HG03139 (cell line): ENCODE measurements around the gene NCAPG2.
A peak's percentile ranks its signal among the peaks of the same experiment; 100 is the strongest.

Source experiments
- ATAC-seq: cut with Tn5 transposase; IDR thresholded peaks from one replicate; pipeline ENCODE4 v1.9.1; 2021; ENCODE audit not compliant: unreplicated experiment

The NCAPG2 gene

GRCh38 chr7:158603773-158604755, 100.5 kb downstream of the NCAPG2 start:
- no peak for ATAC-seq

- ATAC-seq, result peak; percentile 39
Observed at GRCh38 chr7:158602905-158603772, 101.5 kb downstream of the NCAPG2 start.

- ATAC-seq, result no peak
Observed at GRCh38 chr7:158602041-158602440, 102.6 kb downstream of the NCAPG2 start.

- ATAC-seq, result no peak
Observed at GRCh38 chr7:158601090-158601489, 103.5 kb downstream of the NCAPG2 start.

DNA sequence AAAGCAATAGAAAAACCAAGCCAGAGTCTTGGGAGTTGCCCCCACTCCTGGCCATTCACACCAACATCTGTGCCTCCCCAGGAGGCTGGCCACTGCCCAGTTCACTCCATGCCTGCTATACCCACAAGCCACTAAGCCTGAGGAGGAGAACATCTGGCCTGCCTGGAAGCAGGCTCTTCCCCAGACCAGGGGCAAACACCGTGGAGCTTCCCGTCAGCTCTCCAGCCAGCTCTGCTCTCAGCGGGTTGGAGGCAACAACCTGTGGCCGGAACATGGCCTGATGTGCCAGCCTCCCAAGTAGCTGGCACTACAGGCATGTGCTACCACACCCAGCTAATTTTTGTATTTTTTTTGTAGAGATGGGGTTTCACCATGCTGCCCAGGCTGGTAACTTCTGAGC, 107.9 kb downstream of the NCAPG2 start:
- ATAC-seq, result no peak

GRCh38 chr7:158596309-158596708, 108.3 kb downstream of the NCAPG2 start:
- ATAC-seq, result no peak

- no peak for ATAC-seq
Observed at GRCh38 chr7:158595068-158595467, 109.5 kb downstream of the NCAPG2 start.

GRCh38 chr7:158592541-158592940, 112.1 kb downstream of the NCAPG2 start:
- ATAC-seq, result no peak

GRCh38 chr7:158591944-158592343, 112.7 kb downstream of the NCAPG2 start:
- no peak for ATAC-seq

DNA sequence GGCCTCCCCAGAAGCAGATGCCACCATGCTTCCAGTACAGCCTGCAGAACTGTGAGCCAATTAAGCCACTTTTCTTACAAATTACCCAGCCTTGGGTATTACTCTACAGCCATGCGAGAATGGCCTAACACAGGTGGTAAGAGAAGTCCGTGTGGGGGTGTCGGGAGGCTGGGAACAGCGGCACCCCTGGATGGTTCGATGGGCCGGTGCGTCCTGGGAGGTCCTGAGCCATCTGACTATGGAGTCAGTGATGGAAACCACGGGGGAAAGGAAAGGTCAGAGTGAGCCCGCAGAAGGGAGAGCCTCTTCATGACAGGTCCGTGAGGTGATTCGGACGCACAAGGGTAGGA, 114.4 kb downstream of the NCAPG2 start:
- no peak for ATAC-seq

DNA sequence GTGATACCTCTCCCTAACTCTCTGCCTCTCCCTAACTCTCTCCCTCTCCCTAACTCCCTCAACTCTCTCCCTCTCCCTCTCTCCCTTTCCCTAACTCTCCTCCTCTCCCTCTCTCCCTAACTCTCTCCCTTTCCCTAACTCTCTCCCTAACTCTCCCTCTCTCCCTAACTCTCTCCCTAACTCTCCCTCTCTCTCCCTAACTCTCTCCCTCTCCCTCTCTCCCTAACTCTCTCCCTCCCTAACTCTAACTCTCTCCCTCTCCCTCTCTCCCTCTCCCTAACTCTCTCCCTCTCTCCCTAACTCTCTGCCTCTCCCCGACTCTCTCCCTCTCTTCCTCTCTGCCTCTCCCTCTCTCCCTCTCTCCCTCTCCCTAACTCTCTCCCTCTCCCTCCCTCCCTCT, 115.0 kb downstream of the NCAPG2 start:
- no peak for ATAC-seq

- no peak for ATAC-seq
Observed at GRCh38 chr7:158588878-158589442, 115.6 kb downstream of the NCAPG2 start.

DNA sequence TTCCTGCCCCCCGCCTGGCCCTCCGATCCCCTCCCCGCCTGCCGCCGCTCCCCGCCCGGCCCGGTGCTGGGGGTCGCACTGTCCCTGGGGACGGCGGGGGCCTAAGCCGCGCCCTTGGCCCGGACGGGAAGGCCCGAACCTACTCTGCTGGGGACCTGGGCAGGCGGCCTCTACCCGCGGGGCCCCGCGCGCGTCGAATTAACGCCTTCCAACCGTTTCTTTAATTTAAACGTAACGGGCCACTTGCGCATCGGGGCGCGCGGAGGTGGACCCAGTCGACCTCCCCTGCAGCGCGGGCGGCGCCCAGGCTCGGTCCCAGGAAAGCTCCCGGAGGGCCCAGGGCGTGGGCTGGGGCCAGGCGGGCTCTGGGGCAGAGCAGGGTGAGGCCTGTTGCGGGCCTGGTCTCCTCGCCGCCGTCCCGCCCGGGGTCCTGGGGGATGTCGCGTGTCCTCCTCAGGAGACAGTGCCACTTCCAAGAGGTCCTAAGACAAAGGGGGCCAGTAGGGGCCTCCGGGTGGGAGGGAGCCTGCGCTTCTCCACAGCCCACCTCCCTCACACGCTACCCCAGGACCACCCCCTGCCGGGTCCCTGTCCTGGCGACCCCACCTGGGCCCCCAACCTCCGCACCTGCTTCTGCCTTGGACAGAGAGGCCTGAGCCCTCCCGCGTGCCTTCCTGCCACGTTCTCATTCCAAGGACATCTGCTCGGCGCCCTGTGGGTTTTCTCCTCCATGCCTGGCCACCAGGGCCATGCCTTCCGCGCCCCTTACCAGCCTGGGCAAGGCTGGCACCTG, 116.3 kb downstream of the NCAPG2 start:
- no peak for ATAC-seq

- ATAC-seq, result no peak
Observed at GRCh38 chr7:158587162-158588084, 117.2 kb downstream of the NCAPG2 start, which contains the start of gene PTPRN2. PTPRN2 (minus strand) TSS chr7:158587823.

- ATAC-seq, result no peak
Observed at GRCh38 chr7:158586499-158587161, 118.0 kb downstream of the NCAPG2 start.

DNA sequence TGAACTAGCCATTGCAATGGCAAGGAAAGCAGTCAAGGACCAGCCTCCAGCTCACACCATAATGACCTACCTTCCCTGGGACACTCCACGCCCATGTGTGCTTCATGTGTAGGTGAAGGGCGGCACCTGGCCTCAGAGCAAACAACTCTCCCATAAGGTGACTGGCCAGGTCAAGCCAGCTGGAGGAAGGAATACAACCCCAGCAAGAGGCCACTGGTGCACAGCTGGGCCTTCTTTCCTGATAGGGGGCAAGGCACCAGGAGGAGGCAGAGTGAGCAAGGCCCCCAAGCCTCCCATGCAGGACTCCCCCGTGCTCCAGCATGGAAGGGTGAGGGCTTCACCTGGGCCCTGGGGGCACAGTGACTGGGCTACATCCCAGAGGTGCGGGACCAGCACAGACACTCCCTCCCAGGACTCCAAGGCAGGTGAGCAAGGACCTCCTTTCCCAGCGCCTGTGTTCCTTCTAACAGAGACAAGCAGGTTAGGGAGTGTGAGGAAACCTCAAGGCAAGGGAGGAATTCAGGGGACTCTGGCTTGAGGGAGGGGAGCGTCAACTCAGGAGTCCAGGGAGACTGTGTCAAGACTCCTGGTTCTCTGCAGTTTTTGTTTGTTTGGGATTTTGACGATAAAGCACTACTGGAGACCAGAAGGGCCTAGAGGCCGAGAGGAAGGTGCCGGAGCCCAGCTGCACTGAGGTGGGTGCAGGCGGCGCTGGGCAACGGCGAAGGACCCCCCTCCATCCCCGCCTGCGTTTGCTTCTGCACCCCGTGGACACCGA, 118.7 kb downstream of the NCAPG2 start:
- ATAC-seq, result no peak

- ATAC-seq, result no peak
Observed at GRCh38 chr7:158584407-158584806, 120.2 kb downstream of the NCAPG2 start.

DNA sequence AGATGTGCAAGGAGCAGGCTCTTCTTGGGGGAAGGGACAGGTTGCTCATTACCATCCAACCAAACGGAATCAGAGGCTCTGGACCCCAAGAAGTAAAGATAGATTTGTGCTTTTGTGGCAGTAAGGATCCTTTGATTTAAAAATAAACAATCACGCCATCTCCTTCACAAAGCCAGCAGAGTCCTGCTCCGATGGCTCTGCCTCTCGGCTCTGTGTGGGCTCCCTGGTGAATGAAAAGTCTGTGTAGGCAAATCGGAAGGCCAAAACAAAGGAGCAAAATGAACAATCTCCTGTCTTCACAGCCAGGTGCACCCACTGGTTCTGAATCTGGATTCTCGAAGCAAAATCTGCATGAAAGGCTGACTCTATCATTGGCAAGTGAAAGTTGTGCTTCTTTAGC, 120.8 kb downstream of the NCAPG2 start:
- no peak for ATAC-seq
